Posterior vena cava (tissue), 2 donors: ENCODE measurements around the gene CFDP1. TPM values are rescaled to one million over a fixed set of nuclear protein-coding genes. Genes with fewer than 3 reads are reported as not detected.
A peak's percentile ranks its signal among the peaks of the same experiment; 100 is the strongest.

Experiments used
- DNase-seq: peaks from one replicate; pipeline ENCODE4 v3.0.0-alpha.2; 2020; ENCODE audit warnings: low spot score
- intact Hi-C, 2 donors: fragments of 100-400 bp; cut with DNase I; formaldehyde crosslinking; loops; one replicate each; pipeline versions ENCODE4 v1.14.1 to v1.14.2; 2022 to 2023
- total RNA-seq, 2 donors: library from RNA; stranded (reverse); fragmentation: NEBNext Ultra II Directional; extraction: Animal tissue kit (Norgen Biotek cat#: 25700); gene quantifications; one replicate each; pipeline ENCODE4 v1.2.1, GENCODE V29; 2021
- donor health status: DM: yes; HTN: yes; CAD: no.
- donor health status: DM: yes; HTN: yes; CAD: no.

The CFDP1 gene
- total RNA-seq, 2 donors from 2014 or later, result 45.3 to 54.4 TPM

GRCh38 chr16:75310541-75310940 lies 122.8 kb downstream of the CFDP1 start:
- no peak for DNase-seq
- intact Hi-C loops, result no loop called here

- no peak for DNase-seq
- intact Hi-C loops, result loop anchor here in 1 of 2 donors (10.0 kb wide), 1 partner anchor 55 kb away; the partner anchor contains the start of gene BCAR1
These were observed 123.3 kb downstream of the CFDP1 start for GRCh38 chr16:75309899-75310430.

DNA sequence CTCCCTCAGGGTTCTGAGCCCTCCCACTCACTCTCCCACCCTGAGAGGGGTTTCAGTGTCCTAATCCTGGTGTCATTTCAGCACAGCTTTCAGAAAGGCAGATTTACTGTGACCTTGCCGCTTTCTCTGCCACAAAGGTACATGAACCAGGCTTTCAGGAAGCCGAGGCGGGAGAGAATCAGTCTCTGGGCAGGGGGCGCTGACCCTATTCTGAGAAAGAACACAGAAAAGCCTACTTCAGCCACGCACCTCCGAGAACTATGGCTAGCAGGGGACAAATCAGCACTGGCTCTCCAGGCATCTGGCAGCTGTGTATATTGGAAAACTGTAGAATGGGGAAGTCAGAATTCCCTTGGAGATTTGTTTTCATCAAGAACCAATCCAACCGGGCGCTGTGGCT lies 124.1 kb downstream of the CFDP1 start:
- intact Hi-C loops, result loop anchor here in 1 of 2 donors (10.0 kb wide), 1 partner anchor 54 kb away; the partner anchor contains the start of gene BCAR1
- DNase-seq, result no peak

DNA sequence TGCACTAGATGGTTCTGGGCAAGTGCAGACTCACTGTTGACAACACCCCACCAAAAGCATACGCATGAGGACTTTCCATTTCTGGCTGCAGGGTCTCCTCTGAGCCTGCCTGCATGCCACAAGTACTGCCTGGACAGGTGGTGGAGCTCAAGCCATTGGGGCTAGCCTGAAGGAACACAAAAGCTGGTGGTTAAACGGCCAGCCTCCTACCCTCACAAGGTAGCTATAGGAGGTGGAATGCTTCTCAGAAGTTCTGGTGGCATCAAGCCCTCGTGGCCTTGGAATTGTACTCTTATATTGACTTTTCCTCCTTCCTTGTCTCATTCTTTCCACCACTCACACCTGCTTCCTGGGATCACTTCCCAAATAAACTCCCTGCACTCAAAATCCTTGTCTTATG lies 125.3 kb downstream of the CFDP1 start:
- DNase-seq, result no peak
- intact Hi-C loops, result loop anchor here in 1 of 2 donors (10.0 kb wide), 1 partner anchor 53 kb away; the partner anchor contains the start of gene BCAR1

DNA sequence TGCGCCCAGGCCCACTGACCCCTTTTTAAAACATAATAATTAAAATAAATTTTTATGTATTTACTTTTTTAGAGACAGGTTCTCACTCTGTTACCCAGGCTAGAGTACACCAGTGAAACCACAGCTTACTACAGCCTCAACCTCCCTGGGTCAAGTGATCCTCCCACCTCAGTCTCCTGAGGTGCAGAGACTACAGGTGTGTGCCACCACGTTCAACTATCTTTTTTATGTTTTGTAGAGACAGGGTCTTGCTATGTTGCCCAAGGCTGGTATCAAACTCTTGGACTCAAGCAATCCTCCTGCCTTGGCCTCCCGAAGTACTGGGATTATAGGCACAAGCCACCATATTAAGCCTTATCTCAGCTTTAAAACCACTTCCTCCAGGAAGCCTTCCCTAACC lies 125.8 kb downstream of the CFDP1 start:
- no peak for DNase-seq
- intact Hi-C loops, result loop anchor here in 1 of 2 donors (10.0 kb wide), 1 partner anchor 53 kb away; the partner anchor contains the start of gene BCAR1

DNA sequence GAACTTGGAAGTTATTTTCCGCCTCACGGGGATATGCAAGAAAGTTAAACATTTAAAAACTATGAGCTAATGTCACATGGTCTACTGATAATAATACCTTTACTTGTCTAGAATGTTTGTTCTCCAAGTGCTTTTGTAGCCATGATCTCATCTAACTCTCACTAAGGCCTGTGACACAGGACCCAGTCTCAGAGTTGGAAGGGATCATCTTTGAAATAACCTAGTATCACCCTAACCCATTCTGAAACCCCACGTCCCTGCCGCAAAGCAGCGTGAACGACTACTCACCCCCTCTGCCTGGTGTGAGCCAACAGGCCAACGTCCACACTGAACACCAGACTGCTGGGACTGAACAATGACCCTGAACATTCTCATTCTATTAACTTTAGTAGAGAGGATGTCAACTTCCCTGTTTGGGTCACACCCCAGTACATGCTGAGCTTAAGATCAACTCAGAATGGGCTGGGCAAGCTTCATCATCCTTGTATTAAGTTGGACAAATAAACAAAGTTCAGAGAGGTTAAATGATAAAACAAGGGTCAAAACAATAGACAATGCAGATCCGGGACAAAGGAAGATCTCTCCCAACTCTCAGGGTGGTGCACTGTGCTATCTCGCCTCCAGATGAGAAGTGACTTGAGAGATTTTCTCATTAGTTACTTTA lies 127.1 kb downstream of the CFDP1 start:
- no peak for DNase-seq
- intact Hi-C loops, result loop anchor here in 1 of 2 donors (10.0 kb wide), 1 partner anchor 51 kb away; the partner anchor contains the start of gene BCAR1

DNA sequence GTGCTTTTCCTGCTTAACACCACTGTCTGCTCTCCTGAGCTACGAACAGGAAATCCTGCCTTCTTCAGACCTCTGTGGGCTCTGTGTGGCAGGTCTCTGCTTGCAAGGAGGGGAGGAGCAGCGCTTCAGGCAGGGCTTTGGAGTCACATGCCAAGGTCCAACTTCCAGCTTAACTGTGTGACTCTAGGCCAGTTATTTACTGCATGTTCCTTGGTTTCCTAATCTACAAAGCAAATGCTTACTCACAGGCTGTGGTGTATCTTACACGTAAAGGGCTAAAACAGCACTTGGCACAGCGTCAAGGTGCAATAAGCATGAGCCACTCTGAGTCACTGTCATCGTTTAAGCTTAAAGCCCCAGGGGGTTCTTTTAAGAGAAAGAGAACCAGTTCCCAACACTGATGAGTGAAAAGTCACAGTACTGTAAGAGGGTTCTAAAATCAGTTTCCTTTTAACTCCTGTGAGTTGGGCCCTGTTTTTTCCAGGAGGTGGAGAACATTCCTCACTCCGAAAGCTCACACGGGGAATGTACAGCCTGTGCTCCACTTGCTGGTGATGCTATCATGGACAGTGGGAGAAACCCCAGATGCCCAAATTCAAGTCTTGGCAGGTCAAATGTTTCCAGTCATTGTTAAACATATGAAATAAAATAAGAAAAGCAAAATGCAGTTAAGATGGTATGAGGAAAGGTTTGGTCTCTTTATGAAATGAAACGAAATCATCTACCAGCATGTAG lies 127.8 kb downstream of the CFDP1 start:
- peak; percentile 91 for DNase-seq

GRCh38 chr16:75304521-75305363 lies 128.6 kb downstream of the CFDP1 start:
- intact Hi-C loops, result loop anchor here in 1 of 2 donors (10.0 kb wide), 1 partner anchor 50 kb away; the partner anchor contains the start of gene BCAR1

More for the DNA sequence above, 127.8 kb downstream of the CFDP1 start:
- intact Hi-C loops, result loop anchor here in 1 of 2 donors (10.0 kb wide), 1 partner anchor 51 kb away; the partner anchor contains the start of gene BCAR1

GRCh38 chr16:75301804-75302203 lies 131.5 kb downstream of the CFDP1 start:
- DNase-seq, result no peak
- intact Hi-C loops, result loop anchor here in 1 of 2 donors (10.0 kb wide), 1 partner anchor 47 kb away; the partner anchor contains the start of gene BCAR1

More at GRCh38 chr16:75304521-75305363, 128.6 kb downstream of the CFDP1 start:
- peak; percentile 94 for DNase-seq

DNA sequence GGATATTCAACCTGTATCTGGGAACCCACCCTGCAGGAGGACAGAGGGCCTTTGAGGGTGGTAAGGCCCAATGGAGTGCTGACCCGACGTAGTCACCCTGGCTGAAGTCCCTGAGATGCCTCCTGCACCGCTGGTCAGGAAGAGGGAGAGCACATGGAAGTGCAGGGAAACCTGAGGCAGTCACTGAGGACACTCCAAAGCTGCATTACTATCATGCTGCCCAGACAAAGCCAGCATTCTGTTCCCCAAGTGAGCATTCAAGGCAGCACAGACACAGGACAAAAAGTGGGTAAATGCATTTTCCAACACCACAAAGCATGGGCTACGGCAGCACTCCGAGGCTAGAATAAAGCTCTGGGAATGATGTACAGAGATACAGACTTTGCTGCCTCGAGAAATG lies 135.0 kb downstream of the CFDP1 start:
- intact Hi-C loops, result loop anchor here in 1 of 2 donors (5.0 kb wide), 1 partner anchor 41 kb away; no protein-coding TSS in a partner anchor
- DNase-seq, result no peak

DNA sequence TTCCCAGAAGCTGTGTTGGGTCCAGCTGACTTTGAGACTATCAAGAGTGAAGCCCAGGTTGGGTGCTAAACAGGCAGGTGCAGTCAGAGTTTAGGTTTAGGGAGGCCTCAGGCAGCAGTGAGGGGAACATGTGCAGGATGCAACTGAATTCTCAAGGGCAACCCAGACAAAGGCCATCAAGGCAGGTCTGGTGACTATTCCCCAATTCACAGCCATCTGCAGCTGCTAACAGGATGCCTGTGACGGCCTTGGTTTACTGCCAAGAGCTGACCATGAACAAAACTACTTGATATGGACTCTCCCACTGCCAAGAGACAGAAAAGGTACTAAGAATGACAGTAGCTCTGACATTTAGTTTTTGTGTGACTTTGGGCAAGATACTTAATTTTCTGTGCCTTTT lies 136.7 kb downstream of the CFDP1 start:
- intact Hi-C loops, result loop anchor here in 1 of 2 donors (5.0 kb wide), 1 partner anchor 39 kb away; no protein-coding TSS in a partner anchor
- DNase-seq, result no peak

- intact Hi-C loops, result loop anchor here in 1 of 2 donors (5.0 kb wide), 1 partner anchor 38 kb away; no protein-coding TSS in a partner anchor
- no peak for DNase-seq
These were observed 138.4 kb downstream of the CFDP1 start for GRCh38 chr16:75294773-75295459.

DNA sequence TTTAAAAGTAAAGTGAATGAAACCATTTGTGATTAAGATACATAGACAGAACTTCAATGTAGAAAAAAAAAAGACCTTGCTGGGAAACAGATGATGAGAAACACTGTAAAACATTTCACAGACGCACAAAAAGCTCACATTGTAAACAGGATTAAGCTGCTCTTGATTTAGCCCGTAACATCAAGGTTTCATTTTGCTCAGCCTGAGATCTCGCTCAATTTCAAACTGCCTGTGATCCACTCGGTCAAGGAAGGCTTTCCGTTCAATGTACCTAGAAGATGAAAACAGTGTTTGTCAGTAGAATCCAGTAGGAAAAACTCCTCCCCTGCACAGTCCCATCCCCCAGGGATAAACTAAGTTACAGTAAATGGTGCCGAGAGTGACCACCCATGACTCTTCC lies 139.5 kb downstream of the CFDP1 start:
- no peak for DNase-seq
- intact Hi-C loops, result no loop called here

DNA sequence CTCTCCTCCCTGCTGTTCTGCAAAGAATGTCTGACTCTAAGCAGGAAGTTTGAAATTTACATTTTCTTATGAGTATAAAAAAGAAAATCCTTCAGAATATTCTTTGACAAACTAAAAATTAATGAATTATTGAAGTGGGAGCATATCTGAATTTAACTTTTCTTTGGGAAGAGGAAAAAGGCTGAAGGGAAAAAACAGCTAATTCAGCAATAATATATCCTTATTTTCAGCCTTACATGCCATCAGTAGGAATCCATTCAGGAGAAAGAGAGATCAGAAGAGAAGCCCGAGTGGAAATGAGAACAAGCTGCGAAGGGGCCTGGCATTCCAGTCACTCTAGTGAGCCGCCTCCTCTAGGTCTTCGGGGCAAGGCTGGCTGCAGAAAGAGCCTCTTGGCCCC lies 140.1 kb downstream of the CFDP1 start:
- intact Hi-C loops, result no loop called here
- DNase-seq, result no peak

DNA sequence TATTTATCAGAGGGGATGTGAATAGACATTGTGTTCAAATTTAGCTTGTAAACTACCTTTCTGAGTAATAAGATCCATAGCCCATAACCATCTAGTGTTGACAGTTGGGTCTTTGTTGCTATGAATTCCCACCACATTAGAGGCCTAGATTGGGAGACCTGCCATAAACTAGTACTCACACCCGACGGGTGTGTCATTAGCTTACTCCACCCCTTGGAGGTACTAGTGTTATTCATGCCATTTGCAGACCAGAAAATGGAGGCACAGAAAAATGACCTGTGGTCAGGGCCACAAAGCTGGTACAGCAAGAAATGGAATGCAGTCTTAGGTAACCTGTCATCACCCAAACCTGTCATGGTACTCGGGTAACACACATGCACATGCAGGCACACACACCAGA lies 140.6 kb downstream of the CFDP1 start:
- intact Hi-C loops, result no loop called here
- no peak for DNase-seq

DNA sequence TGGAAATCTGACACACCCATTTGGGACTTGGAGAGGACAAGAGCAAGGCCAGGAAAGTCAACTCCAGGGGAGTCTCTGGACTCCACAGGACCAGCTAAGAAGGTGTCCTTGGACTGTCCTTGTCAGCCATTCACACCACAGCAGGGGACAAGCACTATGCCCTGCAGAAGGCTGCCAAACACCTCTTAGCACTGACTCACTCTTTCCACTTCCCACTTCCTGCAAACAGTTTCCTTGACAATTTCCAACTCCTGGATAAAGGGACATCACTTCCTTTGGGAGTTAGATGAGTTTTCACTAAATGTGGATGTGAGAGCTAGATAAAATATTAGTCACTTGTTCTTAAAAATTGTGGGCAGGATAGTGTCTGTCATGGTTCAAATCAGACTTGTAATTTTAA lies 144.1 kb downstream of the CFDP1 start:
- intact Hi-C loops, result no loop called here
- no peak for DNase-seq

DNA sequence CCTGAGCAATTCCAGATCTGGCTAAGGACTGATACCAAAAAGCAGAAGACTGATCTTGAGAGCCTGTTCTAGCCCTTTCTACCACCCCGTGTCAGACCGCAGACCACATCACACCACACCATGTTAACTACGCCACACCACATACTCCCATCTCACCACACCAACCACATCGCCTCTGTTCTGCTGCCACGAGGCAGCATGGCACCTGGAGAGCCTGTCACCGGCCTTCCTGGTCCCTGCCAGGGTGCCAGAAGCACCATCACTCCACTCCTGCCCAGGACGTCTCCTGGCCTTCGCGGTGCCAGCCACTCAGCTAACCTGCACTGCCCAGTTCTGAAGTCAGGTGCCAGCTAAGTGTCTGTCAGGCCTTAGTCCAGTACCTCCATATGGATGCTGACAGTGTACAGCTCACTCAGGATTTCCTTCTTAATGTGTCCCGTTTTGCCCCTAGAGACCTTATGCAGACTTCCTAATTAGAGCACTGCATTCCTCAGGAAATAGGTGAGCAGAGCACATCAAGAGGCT lies 144.6 kb downstream of the CFDP1 start:
- intact Hi-C loops, result no loop called here
- no peak for DNase-seq

DNA sequence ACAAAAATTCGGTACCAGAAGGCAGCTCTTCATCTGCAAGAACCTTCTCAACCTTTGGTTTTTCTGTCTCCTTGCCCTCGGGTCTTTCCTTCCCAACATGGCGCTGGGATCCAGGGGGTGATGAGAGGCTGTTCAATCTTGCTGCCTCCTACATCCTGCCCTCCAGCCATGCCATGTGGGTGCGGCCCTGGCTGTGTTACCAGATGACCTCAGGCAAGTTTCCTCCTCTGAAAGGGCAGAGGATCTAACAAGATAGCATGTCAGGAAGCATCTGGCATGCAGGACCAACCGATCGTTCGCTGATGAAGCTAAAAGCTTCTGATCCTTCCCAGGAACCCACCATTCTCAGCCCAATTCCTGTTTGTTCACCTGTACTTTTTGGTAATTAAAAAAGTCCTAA lies 145.1 kb downstream of the CFDP1 start:
- intact Hi-C loops, result no loop called here
- DNase-seq, result no peak
